PFSK-1 (cell line): Measurements from ENCODE around the gene THAP5.

ENCODE experiments used
- FOXP2 ChIP-seq: optimal IDR thresholded peaks from 2 replicates; pipeline ENCODE3; 2011; ENCODE audit warnings: borderline replicate concordance, control low read depth, inconsistent platforms; ENCODE audit not compliant: insufficient read depth; ENCODE audit errors: extremely low read length, extremely low read depth
- POLR2AphosphoS5 ChIP-seq: IDR thresholded peaks from 2 replicates; pipeline ENCODE4 v1.6.1; 2012; ENCODE audit warnings: low read depth, mild to moderate bottlenecking, control low read depth, low read length, moderate library complexity
- SIN3A ChIP-seq: IDR thresholded peaks from 2 replicates; pipeline ENCODE4 v1.6.1; 2012; ENCODE audit warnings: mild to moderate bottlenecking, low read length, moderate library complexity, borderline replicate concordance; ENCODE audit not compliant: insufficient read depth
- TAF1 ChIP-seq: IDR thresholded peaks from 2 replicates; pipeline ENCODE4 v1.6.1; 2012; ENCODE audit warnings: low read length, control low read depth, borderline replicate concordance; ENCODE audit not compliant: insufficient read depth
- TF ChIP-seq, protein P1 (sequence below), 2 experiments: IDR thresholded peaks; 2 replicates each; pipeline versions ENCODE4 v1.6.1 to v1.8.0; 2011 to 2012; ENCODE audit warnings: low read depth in 2 of 2, low read length in 2 of 2, control low read depth in 1 of 2, inconsistent platforms in 1 of 2, mild to moderate bottlenecking in 1 of 2, moderate library complexity in 1 of 2; ENCODE audit not compliant: insufficient read depth in 1 of 2

DNA sequence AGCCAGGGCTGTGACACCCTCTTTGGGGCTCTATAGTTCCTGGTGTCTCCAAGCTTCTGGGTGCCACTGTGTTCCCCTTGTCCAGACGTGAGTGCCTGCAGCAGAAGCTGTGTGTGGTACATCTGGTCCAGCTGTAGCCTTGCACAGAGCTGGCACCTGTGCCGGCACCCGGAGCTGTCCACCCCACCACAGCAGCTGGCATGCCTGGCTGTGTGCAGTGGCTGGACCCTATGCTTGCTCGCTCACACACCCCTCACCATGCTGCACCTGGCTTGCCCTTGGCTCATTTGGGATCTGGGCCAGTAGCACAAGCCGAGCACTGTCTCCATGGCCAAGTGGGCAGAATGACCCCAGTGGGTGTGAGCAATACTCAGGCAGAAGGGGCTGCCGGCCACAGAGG is 10.8 kb upstream of the THAP5 start:
- no peak for TF ChIP-seq POLR2AphosphoS5
- TF ChIP-seq, protein P1, sequence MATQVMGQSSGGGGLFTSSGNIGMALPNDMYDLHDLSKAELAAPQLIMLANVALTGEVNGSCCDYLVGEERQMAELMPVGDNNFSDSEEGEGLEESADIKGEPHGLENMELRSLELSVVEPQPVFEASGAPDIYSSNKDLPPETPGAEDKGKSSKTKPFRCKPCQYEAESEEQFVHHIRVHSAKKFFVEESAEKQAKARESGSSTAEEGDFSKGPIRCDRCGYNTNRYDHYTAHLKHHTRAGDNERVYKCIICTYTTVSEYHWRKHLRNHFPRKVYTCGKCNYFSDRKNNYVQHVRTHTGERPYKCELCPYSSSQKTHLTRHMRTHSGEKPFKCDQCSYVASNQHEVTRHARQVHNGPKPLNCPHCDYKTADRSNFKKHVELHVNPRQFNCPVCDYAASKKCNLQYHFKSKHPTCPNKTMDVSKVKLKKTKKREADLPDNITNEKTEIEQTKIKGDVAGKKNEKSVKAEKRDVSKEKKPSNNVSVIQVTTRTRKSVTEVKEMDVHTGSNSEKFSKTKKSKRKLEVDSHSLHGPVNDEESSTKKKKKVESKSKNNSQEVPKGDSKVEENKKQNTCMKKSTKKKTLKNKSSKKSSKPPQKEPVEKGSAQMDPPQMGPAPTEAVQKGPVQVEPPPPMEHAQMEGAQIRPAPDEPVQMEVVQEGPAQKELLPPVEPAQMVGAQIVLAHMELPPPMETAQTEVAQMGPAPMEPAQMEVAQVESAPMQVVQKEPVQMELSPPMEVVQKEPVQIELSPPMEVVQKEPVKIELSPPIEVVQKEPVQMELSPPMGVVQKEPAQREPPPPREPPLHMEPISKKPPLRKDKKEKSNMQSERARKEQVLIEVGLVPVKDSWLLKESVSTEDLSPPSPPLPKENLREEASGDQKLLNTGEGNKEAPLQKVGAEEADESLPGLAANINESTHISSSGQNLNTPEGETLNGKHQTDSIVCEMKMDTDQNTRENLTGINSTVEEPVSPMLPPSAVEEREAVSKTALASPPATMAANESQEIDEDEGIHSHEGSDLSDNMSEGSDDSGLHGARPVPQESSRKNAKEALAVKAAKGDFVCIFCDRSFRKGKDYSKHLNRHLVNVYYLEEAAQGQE (IDR thresholded peaks at IDR 0.05; ENCODE audit: insufficient read depth in 1 of 2, low read depth in 2 of 2, low read length in 2 of 2), result no peak
- TF ChIP-seq SIN3A, result no peak
- TF ChIP-seq TAF1, result no peak
- no peak for TF ChIP-seq FOXP2
